Panc1 (cell line): ENCODE results near the gene UBALD2. TPM values are rescaled to one million over a fixed set of nuclear protein-coding genes. Genes with fewer than 3 reads are reported as not detected.
"Not testable (repeated sequence)": the region's sequence is repeated elsewhere in the genome, so short reads cannot be mapped to it uniquely, and the experiment has no call there.

Experiments used
- ATAC-seq: fragments of 200-7000 bp; cut with Tn5 transposase; 2 replicates; pipeline ENCODE4 v1.9.1; 2020; ENCODE audit warnings: mild to moderate bottlenecking, moderate library complexity
- BruUV-seq: library from RNA; stranded (reverse); fragments of 400-500 nt; replicated peaks from 2 replicates; lab custom pipeline; 2021; lab: Mats Ljungman, UMichigan
- CTCF ChIA-PET: fragments of 300-600 bp; sonication (Branson Sonifier 250); formaldehyde crosslinking; loops from one replicate; lab custom pipeline; 2022; ENCODE audit warnings: antibody characterized with exemption; lab: Charles Lee
- POLR2A ChIA-PET: fragments of 300-600 bp; sonication (Branson Sonifier 250); formaldehyde crosslinking; loops from one replicate; lab custom pipeline; 2022; ENCODE audit warnings: antibody characterized with exemption; lab: Charles Lee
- DNase-seq: peaks from one replicate; pipeline ENCODE4 v3.0.0-alpha.2; 2010; ENCODE audit warnings: low read depth, low spot score
- H3K27ac ChIP-seq: 2 replicates; pipeline ENCODE4 v1.5.1; 2011; ENCODE audit warnings: mild to moderate bottlenecking, low read length, inconsistent platforms
- H3K27me3 ChIP-seq: fragments of 200-500 bp; sonication (Bioruptor generic); 2 replicates; pipeline ENCODE4 v1.6.0; 2014; ENCODE audit warnings: low read length, inconsistent platforms; ENCODE audit not compliant: control insufficient read depth, insufficient read depth
- H3K36me3 ChIP-seq: fragments of 200-500 bp; sonication (Bioruptor generic); 2 replicates; pipeline ENCODE4 v1.5.1; 2014; ENCODE audit warnings: inconsistent platforms, mild to moderate bottlenecking, low read length, moderate library complexity; ENCODE audit not compliant: control insufficient read depth, insufficient read depth
- H3K4me1 ChIP-seq: 2 replicates; pipeline ENCODE4 v1.5.1; 2011; ENCODE audit warnings: inconsistent platforms, mild to moderate bottlenecking, low read length, moderate library complexity; ENCODE audit not compliant: control insufficient read depth, insufficient read depth
- H3K4me3 ChIP-seq, 2 experiments: 2 replicates each; pipeline ENCODE4 v1.5.1; 2011 to 2012; ENCODE audit warnings: low read depth in 2 of 2, low read length in 2 of 2, mild to moderate bottlenecking in 2 of 2, inconsistent platforms in 1 of 2, moderate library complexity in 1 of 2
- H3K9me3 ChIP-seq: fragments of 200-500 bp; sonication (Bioruptor generic); 2 replicates; pipeline ENCODE4 v1.5.1; 2014; ENCODE audit warnings: low read depth, mild to moderate bottlenecking, inconsistent platforms, low read length, moderate library complexity; ENCODE audit not compliant: control insufficient read depth, insufficient read depth
- POLR2AphosphoS5 ChIP-seq: IDR thresholded peaks from 2 replicates; pipeline ENCODE4 v1.6.1; 2012; ENCODE audit warnings: mild to moderate bottlenecking, low read depth, low read length, moderate library complexity
- SIN3A ChIP-seq: IDR thresholded peaks from 2 replicates; pipeline ENCODE4 v1.6.1; 2012; ENCODE audit warnings: low read depth, mild to moderate bottlenecking, low read length, moderate library complexity, borderline replicate concordance; ENCODE audit not compliant: insufficient read depth
- TCF7L2 ChIP-seq: IDR thresholded peaks from 2 replicates; pipeline ENCODE4 v1.6.1; 2011; ENCODE audit warnings: mild to moderate bottlenecking, low read depth, low read length, inconsistent platforms
- in situ Hi-C: cut with HindIII; loops from 2 replicates; pipeline ENCODE4 v1.10.0; 2016; ENCODE audit warnings: low sequenced_read_pairs, low pct_unique_long_range_greater_than_20kb
- intact Hi-C: fragments of 100-400 bp; cut with micrococcal nuclease; formaldehyde crosslinking; loops from one replicate; pipeline ENCODE4 v1.10.0; 2022; ENCODE audit not compliant: unreplicated experiment
- total RNA-seq: library from RNA; stranded (reverse); gene quantifications from one replicate; pipeline ENCODE4 v1.2.1, GENCODE V29; 2021; ENCODE audit not compliant: unreplicated experiment
- TF ChIP-seq, protein P1 (sequence below), 2 experiments: IDR thresholded peaks; 2 replicates each; pipeline ENCODE4 v1.6.1; 2011 to 2012; ENCODE audit warnings: low read depth in 2 of 2, control low read depth in 1 of 2, low read length in 1 of 2, mild to moderate bottlenecking in 1 of 2, moderate library complexity in 1 of 2; ENCODE audit not compliant: insufficient read depth in 1 of 2
- TF ChIP-seq, protein P2 (sequence below): fragments of 450-650 bp; IDR thresholded peaks from 2 replicates; pipeline ENCODE4 v1.5.1; 2017; ENCODE audit warnings: mild to moderate bottlenecking

The UBALD2 gene
- total RNA-seq, 1 experiment from 2014 or later, result 30.0 TPM

DNA sequence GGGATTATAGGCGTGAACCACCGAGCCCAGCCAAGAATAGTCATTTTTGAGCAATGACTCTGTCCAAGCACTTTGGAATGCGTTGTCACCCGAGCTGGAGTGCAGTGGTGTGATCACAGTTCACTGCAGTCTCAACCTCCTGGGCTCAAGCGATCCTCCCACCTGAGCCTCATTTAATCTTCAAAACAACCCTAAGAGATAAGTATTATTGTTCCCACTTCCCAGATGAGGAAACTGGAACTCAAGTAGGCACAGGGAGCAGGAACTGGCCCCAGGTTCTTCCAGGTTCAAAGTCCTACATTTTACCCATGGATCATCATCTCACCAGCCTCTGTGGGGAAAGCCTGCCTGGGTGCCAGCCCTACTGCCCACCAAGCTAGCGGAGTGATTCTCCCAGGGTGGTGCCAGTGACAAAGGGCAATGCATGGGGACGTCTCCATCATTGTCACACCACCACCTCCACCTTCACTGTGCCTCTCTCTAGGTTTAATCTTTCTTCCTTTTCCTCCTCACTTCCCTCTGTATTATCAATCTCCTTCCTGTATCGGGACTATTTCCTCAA is 13.6 kb upstream of the UBALD2 start:
- H3K9me3 ChIP-seq, result no peaks in the 10 kb centered on the region
- no peak overlapping the region for H3K27ac ChIP-seq
- peaks cover 5% of the 10 kb centered on the region for H3K4me1 ChIP-seq
- ChIA-PET POLR2A (no interaction called here), CTCF (interaction anchor here (0.5 to 1.1 kb wide), 3 partner anchors 12 to 142 kb away, joined by 3 to 8 read pairs (median 5); no protein-coding TSS in a partner anchor)
- H3K36me3 ChIP-seq, result no peaks in the 10 kb centered on the region
- H3K27me3 ChIP-seq, result no peaks in the 10 kb centered on the region
- ATAC-seq (no peak), DNase-seq (no peak)
- H3K4me3 ChIP-seq, result no peak overlapping the region
- TF ChIP-seq, protein P1, sequence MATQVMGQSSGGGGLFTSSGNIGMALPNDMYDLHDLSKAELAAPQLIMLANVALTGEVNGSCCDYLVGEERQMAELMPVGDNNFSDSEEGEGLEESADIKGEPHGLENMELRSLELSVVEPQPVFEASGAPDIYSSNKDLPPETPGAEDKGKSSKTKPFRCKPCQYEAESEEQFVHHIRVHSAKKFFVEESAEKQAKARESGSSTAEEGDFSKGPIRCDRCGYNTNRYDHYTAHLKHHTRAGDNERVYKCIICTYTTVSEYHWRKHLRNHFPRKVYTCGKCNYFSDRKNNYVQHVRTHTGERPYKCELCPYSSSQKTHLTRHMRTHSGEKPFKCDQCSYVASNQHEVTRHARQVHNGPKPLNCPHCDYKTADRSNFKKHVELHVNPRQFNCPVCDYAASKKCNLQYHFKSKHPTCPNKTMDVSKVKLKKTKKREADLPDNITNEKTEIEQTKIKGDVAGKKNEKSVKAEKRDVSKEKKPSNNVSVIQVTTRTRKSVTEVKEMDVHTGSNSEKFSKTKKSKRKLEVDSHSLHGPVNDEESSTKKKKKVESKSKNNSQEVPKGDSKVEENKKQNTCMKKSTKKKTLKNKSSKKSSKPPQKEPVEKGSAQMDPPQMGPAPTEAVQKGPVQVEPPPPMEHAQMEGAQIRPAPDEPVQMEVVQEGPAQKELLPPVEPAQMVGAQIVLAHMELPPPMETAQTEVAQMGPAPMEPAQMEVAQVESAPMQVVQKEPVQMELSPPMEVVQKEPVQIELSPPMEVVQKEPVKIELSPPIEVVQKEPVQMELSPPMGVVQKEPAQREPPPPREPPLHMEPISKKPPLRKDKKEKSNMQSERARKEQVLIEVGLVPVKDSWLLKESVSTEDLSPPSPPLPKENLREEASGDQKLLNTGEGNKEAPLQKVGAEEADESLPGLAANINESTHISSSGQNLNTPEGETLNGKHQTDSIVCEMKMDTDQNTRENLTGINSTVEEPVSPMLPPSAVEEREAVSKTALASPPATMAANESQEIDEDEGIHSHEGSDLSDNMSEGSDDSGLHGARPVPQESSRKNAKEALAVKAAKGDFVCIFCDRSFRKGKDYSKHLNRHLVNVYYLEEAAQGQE (IDR thresholded peaks at IDR 0.05; ENCODE audit: insufficient read depth in 1 of 2, low read depth in 2 of 2, low read length in 1 of 2), result no peak
- TF ChIP-seq SIN3A, result no peak
- no peak for TF ChIP-seq POLR2AphosphoS5
- intact Hi-C loops (no loop called here), in situ Hi-C loops (no loop called here)
- no TSS peak for BruUV-seq

DNA sequence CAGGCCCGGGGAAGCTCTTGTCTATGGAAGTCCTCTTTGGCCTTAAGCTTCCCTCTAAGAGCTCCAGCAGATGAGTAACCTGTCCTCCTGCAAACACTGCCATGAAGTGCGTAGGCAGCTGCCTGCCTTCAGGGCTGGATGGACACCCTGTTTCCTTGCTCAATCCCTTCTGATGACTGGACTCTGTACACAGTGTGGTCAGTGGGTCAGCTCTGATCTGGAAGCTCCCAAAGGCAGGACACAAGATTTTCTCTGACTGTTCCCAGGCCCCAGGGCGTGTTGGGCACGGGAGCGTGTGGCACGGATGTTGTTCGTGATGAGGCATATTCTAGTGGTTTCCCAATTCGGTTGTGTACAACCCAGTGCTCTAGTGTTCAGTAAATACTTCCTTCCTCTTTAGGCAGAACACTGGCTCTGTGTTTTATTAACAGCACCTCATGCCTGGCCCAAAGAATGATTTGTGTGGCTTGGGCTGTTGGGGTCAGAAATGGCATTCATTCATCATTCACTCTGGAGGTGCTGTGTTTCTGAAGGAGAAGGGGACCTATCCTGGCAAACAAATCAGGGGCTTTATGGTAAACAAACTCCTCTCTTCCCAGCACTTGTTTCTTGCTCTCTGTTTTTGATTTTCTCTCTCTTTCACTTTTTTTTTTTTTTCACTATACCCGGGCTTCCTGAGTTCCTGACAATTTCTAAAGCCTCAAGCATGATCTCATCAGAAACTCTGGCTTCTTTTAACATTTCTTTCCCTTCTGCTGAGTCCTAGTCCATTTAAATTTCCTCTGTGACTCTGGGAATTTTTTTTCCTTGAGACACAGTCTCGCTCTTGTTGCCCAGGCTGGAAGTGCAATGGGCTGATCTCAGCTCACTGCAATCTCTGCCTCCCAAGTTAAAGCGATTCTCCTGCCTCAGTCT is 12.9 kb upstream of the UBALD2 start:
- no peaks in the 10 kb centered on the region for H3K36me3 ChIP-seq
- ATAC-seq (peak; percentile 74), DNase-seq (peak; percentile 81)
- ChIA-PET CTCF (interaction anchor here (1.1 kb wide), 1 partner anchor 11 kb away, joined by 3 read pairs; no protein-coding TSS in a partner anchor), POLR2A (no interaction called here)
- intact Hi-C loops (no loop called here), in situ Hi-C loops (no loop called here)
- H3K27ac ChIP-seq, result no peak overlapping the region
- H3K4me1 ChIP-seq, result peaks cover 5% of the 10 kb centered on the region
- H3K9me3 ChIP-seq, result no peaks in the 10 kb centered on the region
- TF ChIP-seq, protein P2, sequence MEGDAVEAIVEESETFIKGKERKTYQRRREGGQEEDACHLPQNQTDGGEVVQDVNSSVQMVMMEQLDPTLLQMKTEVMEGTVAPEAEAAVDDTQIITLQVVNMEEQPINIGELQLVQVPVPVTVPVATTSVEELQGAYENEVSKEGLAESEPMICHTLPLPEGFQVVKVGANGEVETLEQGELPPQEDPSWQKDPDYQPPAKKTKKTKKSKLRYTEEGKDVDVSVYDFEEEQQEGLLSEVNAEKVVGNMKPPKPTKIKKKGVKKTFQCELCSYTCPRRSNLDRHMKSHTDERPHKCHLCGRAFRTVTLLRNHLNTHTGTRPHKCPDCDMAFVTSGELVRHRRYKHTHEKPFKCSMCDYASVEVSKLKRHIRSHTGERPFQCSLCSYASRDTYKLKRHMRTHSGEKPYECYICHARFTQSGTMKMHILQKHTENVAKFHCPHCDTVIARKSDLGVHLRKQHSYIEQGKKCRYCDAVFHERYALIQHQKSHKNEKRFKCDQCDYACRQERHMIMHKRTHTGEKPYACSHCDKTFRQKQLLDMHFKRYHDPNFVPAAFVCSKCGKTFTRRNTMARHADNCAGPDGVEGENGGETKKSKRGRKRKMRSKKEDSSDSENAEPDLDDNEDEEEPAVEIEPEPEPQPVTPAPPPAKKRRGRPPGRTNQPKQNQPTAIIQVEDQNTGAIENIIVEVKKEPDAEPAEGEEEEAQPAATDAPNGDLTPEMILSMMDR, result no peak
- TF ChIP-seq SIN3A, result no peak
- no peak for TF ChIP-seq TCF7L2
- TF ChIP-seq POLR2AphosphoS5, result no peak
- TF ChIP-seq, protein P1 (IDR thresholded peaks at IDR 0.05; ENCODE audit: insufficient read depth in 1 of 2, low read depth in 2 of 2, low read length in 1 of 2), result no peak
- H3K4me3 ChIP-seq, result no peak overlapping the region
- no peaks in the 10 kb centered on the region for H3K27me3 ChIP-seq
- no TSS peak for BruUV-seq

DNA sequence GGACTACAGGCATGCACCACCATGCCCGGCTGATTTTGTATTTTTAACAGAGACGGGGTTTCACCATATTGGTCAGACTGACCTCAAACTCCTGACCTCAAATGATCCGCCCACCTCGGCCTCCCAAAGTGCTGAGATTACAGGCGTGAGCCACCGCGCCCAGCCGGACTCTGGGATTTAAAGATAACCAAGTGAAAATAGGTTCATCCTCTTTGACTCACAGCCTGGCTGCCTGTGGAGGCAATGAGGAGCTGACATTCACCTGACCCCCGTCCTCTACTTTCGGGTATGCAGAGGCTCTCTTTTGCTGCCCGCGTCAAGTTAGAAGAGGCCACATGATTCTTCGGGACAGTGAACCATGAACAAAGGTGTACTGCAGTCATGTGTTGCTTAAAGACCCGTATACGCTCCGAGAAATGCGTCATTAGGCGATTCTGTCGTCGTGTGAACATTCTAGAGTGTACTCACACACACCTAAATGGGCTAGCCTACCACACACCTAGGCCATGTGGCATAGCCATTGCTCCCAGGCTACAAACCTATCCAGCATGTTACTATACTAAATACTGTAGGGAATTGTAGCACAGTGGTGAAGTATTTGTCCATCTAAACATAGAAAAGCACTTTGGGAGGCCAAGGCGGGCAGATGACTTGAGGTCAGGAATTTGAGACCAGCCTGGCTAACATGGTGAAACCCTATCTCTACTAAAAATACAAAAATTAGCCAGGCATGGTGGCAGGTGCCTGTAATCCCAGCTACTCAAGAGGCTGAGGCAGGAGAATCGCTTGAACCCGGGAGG is 12.0 kb upstream of the UBALD2 start:
- H3K27me3 ChIP-seq, DNase-seq, ATAC-seq, BruUV-seq, H3K27ac ChIP-seq, in situ Hi-C loops, CTCF ChIA-PET, H3K4me3 ChIP-seq, intact Hi-C loops, H3K4me1 ChIP-seq, H3K36me3 ChIP-seq, H3K9me3 ChIP-seq, POLR2A ChIA-PET: not testable (repeated sequence)
